HG02623 (cell line): ENCODE results near the gene TGFB1I1.
"Not testable (repeated sequence)": the region's sequence is repeated elsewhere in the genome, so short reads cannot be mapped to it uniquely, and the experiment has no call there.

Source experiments
- ATAC-seq: cut with Tn5 transposase; IDR thresholded peaks from one replicate; pipeline ENCODE4 v1.9.1; 2021; ENCODE audit warnings: moderate library complexity; ENCODE audit not compliant: unreplicated experiment

The TGFB1I1 gene

GRCh38 chr16:31487071-31487719 is 15.2 kb downstream of the TGFB1I1 start:
- peak; percentile 10 for ATAC-seq

DNA sequence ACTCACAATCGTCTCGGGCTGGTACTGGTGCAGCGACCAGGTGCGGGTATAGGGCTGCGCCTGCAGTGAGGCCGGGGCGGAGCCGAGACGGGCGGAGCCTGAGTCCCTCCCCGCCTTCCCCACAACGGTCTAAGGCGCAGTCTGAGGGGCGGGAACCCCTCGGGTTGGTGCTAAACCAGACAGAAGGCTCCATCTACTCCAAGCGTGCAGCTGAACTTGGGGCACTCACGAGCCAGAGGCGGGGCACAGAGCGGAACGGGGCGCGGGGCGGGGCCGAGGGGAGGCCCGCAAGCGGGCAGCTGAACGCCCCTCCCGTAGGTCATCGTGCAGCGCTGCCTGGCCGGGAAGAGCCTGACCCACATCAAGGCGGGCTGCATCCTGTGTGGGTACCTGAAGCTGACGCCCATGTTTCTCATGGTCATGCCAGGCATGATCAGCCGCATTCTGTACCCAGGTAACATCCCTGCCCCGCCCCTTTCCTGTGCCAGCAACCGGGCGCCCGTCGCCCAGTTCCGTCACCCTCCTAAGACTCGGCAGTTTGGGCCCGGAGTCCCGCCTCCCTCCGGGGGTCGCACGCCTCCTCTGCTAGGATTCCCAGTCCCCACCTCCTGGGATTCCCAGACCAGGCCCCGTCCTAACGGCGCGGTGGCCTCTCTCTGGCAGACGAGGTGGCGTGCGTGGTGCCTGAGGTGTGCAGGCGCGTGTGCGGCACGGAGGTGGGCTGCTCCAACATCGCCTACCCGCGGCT is 15.9 kb downstream of the TGFB1I1 start:
- peak; percentile 73 for ATAC-seq

- no peak for ATAC-seq
Measured at GRCh38 chr16:31488468-31489297, 16.7 kb downstream of the TGFB1I1 start.

DNA sequence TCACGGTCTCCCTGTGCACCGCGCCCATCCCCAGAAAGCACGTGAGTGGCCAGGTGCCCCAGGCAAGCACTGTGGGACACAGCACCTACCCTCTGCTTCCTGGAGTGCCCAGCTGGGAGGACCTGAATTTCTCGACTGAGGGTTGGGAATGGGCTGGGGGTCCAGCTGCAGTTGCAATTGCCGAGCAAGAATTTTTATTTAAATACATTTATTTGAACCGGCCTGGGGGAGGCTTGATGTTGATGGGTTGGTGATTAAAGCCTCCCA is 17.3 kb downstream of the TGFB1I1 start:
- no peak for ATAC-seq

DNA sequence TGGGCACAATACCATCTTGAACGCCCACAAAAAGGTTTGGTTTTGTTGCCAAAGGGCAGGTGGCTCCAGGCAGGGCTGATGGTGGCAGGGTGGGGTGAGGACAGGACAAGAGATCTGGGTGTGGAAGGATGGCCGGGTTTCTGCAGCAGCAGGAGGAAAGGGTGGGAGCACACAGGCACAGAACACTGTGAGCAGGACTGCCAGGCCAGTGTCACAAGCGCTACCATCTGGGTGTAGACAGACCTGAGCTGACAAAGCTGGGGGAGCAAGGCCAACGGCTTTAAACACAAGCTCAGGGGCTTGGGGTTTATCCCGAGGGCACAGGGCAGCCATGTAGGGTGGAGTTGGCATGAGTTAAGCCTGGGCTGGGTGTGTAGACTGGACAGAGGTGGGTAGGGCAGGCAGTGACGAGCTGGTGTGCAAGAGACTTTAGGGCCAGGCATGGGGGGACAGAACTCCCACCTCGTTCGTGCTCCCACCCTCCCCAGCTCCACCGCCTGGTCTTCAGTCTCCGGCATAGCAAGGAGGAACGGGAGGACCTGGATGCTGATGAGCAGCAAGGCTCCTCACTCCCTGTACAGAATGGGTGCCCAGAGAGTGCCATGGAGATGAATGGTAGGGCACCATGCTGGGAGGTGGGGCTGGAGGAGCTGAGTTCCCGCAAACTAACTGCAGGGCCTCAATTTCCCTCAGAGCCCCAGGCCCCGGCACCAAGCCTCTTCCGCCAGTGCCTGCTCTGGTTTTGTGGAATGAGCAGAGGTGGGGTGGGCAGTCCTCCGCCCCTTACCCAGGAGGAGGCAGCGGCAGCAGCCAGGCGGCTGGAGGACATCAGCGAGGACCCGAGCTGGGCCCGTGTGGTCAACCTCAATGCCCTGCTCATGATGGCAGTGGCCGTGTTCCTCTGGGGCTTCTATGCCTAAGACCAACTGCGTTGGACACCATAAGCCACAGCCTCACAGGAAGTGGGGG is 17.9 kb downstream of the TGFB1I1 start:
- no peak for ATAC-seq

DNA sequence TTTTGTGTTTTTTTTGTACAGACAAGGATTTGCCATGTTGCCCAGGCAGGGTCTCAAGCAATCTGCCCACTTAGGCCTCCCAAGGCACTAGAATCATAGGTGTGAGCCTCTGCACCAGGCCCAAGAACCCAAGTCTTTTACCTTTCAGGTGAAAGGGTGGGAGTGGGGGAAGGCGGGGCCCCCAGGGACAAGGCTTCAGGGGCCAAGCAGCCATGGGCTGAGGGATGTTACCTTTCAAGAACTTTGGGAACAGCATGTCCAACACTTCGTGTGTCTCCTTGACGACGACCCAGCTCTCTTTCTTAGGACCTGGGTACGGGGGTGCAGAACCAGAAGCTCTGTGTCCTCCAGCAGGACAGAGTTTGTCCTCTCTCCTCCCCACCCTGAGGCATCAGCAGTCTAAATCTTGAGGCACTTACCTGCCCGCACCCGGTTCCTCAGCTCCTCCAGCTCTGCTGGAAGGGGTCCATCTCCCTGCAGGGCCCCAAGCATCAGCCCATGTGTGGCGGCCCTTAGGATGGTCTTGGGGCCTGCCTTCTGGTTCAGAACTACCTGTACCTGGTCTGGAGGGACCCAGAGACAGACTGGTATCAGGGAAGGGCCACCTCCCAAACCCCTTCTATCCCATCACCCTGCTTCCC is 19.9 kb downstream of the TGFB1I1 start:
- no peak for ATAC-seq

GRCh38 chr16:31493506-31494125 is 21.7 kb downstream of the TGFB1I1 start:
- ATAC-seq, result no peak

DNA sequence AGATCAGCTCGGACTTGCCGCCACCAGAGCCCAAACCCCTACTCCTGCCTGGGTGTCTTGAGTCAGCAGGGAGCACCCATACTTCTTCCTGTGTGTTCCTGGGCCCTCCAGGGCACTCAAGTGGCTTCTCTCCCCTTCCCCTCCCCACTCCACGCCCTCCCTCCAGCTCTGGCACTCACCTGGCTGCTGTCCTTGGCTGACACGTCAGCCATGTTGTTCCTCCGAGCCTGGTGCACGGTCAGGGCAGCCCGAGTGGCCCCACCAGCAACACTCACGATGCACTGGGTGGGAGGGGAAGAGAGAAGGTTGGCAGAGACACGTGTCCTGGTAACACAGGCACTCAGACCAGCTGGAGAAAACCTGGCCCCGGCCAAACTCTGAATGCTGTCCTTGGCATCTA is 24.7 kb downstream of the TGFB1I1 start:
- ATAC-seq, result no peak

DNA sequence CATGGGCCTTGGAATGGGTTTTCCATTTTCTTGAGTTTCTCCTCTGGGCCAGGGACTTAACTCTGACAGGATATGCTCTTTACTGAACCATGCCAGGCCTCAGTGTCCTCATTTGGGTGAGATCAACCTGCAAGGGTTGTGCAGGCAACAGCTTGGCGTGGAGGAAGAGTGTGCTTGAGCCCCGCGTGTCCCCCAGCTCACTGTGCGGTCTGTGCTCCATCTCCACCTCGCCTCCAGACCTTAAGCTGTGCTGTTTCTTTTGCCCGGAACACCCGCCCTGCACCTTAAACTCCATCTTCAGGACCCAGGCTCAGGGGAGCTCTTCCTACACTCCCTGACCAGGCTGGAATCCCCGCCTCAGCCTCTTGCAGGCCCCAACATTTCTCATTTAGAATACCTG is 26.5 kb downstream of the TGFB1I1 start:
- ATAC-seq, result no peak

DNA sequence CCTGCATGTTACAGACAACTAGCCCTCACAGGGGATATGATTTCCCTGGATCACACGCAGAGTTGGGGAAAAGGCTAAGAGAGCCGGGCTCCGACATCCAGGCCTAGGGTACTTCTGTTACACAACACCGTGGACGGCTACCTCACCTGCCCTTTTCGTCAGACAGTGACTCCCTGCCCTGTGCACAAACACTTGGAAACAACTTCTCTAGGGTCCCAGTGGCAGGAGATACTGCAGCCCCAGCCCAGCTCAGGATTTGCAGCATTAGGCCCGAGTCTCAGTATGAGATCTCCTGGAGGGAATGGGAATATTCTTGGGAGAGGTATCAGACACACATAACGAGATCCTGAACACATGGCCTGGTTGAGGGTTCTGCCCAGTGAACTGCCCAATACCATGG is 28.0 kb downstream of the TGFB1I1 start:
- ATAC-seq, result no peak

- ATAC-seq, result no peak
Measured at GRCh38 chr16:31501226-31501965, 29.4 kb downstream of the TGFB1I1 start.

- no peak for ATAC-seq
Measured at GRCh38 chr16:31501966-31502348, 30.0 kb downstream of the TGFB1I1 start.

DNA sequence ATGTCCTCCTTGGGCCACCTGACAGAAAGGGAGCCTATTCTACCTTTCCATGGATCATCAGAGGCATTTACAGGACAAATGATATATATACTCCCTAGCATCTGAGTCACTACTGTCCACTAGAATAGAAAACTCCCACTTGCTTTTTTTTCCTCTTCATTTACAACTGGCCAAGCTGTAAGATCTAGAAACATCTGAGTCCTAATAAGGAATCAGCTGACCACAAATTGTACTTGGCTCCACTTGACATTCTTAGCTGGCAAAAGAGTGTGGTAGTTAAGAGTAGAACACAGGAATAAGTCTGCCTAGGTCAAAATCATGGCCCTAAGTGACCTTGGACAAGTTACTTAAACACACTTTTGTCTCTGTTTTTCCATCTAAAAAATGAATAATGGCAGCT is 31.0 kb downstream of the TGFB1I1 start:
- no peak for ATAC-seq

GRCh38 chr16:31503555-31503954 is 31.6 kb downstream of the TGFB1I1 start:
- ATAC-seq, result not testable (repeated sequence)

- no peak for ATAC-seq
Measured at GRCh38 chr16:31504159-31504558, 32.2 kb downstream of the TGFB1I1 start.

- ATAC-seq, result peak; percentile 43
Measured at GRCh38 chr16:31505483-31505882, 33.5 kb downstream of the TGFB1I1 start.

- ATAC-seq, result peak; percentile 3
Measured at GRCh38 chr16:31507617-31507928, 35.6 kb downstream of the TGFB1I1 start.

DNA sequence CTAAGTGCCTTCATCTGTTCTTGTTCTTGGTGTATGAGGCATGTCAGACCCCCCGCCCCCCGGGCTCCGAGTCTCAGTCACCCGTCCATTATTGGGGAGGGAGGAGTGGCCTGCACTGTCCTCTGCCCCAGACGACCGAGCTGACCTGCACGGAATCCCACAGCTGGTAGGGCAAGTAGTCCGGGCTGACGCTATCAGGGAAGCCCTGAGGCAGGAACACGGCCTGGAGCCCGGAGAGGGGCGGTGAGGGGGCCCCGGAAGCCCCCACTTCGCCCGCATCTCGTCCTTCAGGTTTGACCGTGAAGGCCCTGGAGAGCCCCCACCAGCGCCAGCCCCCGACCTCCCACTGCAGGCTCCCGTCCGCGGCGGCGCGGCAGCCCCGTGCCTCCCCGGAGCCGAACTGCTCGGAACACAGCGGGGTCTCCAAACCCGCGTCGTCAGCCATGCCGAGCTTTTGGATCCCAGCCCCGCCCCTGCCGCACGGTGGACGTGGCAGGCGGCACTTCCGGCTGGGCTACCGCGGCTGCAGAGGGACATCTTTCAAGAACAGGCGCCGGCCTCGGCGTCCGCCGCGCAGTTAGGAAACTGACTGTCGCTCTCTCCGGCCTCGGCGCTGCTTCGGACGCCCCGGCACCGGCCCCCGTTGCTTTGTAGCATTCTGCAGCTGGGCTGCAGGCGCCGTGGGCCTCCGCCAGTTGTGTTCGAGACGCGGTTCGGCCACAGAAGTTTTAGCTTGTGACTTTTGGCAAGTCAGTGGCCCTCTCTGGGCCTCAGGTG is 36.2 kb downstream of the TGFB1I1 start, which contains the start of gene RUSF1:
RUSF1 (minus strand) TSS at position 463 of the 777 bp plus-strand sequence; CDS start at position 445, 18 bp downstream.
- ATAC-seq, result peak; percentile 77
